GM12878 (cell line): ENCODE measurements around the gene USP2. TPM values are rescaled to one million over a fixed set of nuclear protein-coding genes. Genes with fewer than 3 reads are reported as not detected.

ENCODE experiments used
- ATAC-seq: fragments of 200-7000 bp; cut with Tn5 transposase; 3 replicates; pipeline ENCODE4 v1.9.1; 2020; ENCODE audit warnings: mild to moderate bottlenecking, moderate library complexity
- BruUV-seq: library from RNA; stranded (reverse); fragments of 400-500 nt; replicated peaks from 2 replicates; lab custom pipeline; 2021; lab: Mats Ljungman, UMichigan
- CTCF ChIA-PET: fragments of 300-600 bp; sonication (Branson Sonifier 250); formaldehyde crosslinking; extraction: SDS; loops from one replicate; lab custom pipeline; 2021; ENCODE audit warnings: inconsistent platforms; lab: Yijun Ruan, JAX
- POLR2A ChIA-PET: fragments of 350-600 bp; formaldehyde crosslinking; extraction: SDS; loops from one replicate; lab custom pipeline; 2021; ENCODE audit warnings: inconsistent platforms; lab: Charles Lee
- RAD21 ChIA-PET: fragments of 300-600 bp; sonication (Branson Sonifier 250); formaldehyde crosslinking; loops from one replicate; lab custom pipeline; 2023; ENCODE audit warnings: antibody characterized with exemption; ENCODE audit not compliant: unreplicated experiment; lab: Charles Lee
- SMC1A ChIA-PET: fragments of 300-600 bp; sonication (Branson Sonifier 250); formaldehyde crosslinking; loops from one replicate; lab custom pipeline; 2023; ENCODE audit not compliant: unreplicated experiment, uncharacterized antibody; lab: Charles Lee
- DNase-seq: peaks from one replicate; pipeline ENCODE4 v3.0.0-alpha.2; 2011; ENCODE audit warnings: low read depth, low spot score
- FAIRE-seq: peaks from 3 replicates; lab custom pipeline; 2011; peaks lifted over from hg19 to GRCh38; lab: Jason Lieb, UNC
- H2AFZ ChIP-seq: 2 replicates; pipeline ENCODE4 v1.6.0; 2011; ENCODE audit warnings: low read depth, low read length, control low read depth; ENCODE audit not compliant: control insufficient read depth
- H3K27ac ChIP-seq: 2 replicates; pipeline ENCODE4 v1.5.1; 2011; ENCODE audit warnings: control low read depth; ENCODE audit not compliant: control insufficient read depth, insufficient read depth
- H3K27me3 ChIP-seq, 2 experiments: replicated peaks in 1 of 2; 2 replicates each; pipeline versions ENCODE4 v1.6.0 to v1.6.1; 2011; ENCODE audit warnings: low read length in 1 of 2; ENCODE audit not compliant: control insufficient read depth in 2 of 2, insufficient read depth in 2 of 2
- H3K36me3 ChIP-seq, 2 experiments: 2 replicates each; pipeline ENCODE4 v1.5.1; 2011; ENCODE audit warnings: low read length in 1 of 2; ENCODE audit not compliant: control insufficient read depth in 2 of 2, insufficient read depth in 2 of 2
- H3K4me1 ChIP-seq: 2 replicates; pipeline ENCODE4 v1.6.1; 2011; ENCODE audit warnings: mild to moderate bottlenecking, low read length, moderate library complexity, mixed read lengths; ENCODE audit not compliant: control insufficient read depth, insufficient read depth
- H3K4me2 ChIP-seq: 2 replicates; pipeline ENCODE4 v1.6.0; 2011; ENCODE audit warnings: control low read depth; ENCODE audit not compliant: control insufficient read depth, insufficient read depth
- H3K4me3 ChIP-seq: fragments of 200-600 bp; sonication (generic); 2 replicates; pipeline ENCODE4 v1.5.1; 2016
- H3K79me2 ChIP-seq: 2 replicates; pipeline ENCODE4 v1.6.0; 2011; ENCODE audit warnings: low read length; ENCODE audit not compliant: control insufficient read depth, insufficient read depth
- H3K9ac ChIP-seq: 2 replicates; pipeline ENCODE4 v1.8.0; 2011; ENCODE audit warnings: low read length, control low read depth, mixed read lengths; ENCODE audit not compliant: control insufficient read depth, insufficient read depth
- H3K9me3 ChIP-seq: replicated peaks from 3 replicates; pipeline ENCODE4 v1.5.1; 2011; ENCODE audit warnings: mild to moderate bottlenecking, low read length; ENCODE audit not compliant: control insufficient read depth, insufficient read depth
- H4K20me1 ChIP-seq: 2 replicates; pipeline ENCODE4 v1.6.0; 2011; ENCODE audit not compliant: control insufficient read depth, insufficient read depth
- BHLHE40 ChIP-seq, 2 experiments: fragments of 450-650 bp in 1 of 2; IDR thresholded peaks; 2 replicates each; pipeline ENCODE4 v1.6.1; 2011 to 2017; ENCODE audit warnings: low read depth in 2 of 2, borderline replicate concordance in 1 of 2, improper control_type of control experiment in 1 of 2, low read length in 1 of 2, mild to moderate bottlenecking in 1 of 2
- CBX5 ChIP-seq: sonication (generic); IDR thresholded peaks from 2 replicates; pipeline ENCODE4 v1.6.1; 2016; ENCODE audit warnings: low read depth, moderate library complexity, mild to moderate bottlenecking, inconsistent platforms
- E2F8 ChIP-seq: fragments of 450-650 bp; IDR thresholded peaks from 2 replicates; pipeline ENCODE4 v1.6.1; 2018; ENCODE audit warnings: mild to moderate bottlenecking, low read depth, moderate library complexity; ENCODE audit not compliant: partially characterized antibody
- NFYB ChIP-seq: IDR thresholded peaks from 2 replicates; pipeline ENCODE4 v1.6.1; 2011; ENCODE audit warnings: low read depth, mild to moderate bottlenecking, low read length, improper control_type of control experiment, moderate library complexity; ENCODE audit not compliant: insufficient read depth
- NR2C2 ChIP-seq: IDR thresholded peaks from 2 replicates; pipeline ENCODE4 v1.6.1; 2011; ENCODE audit warnings: borderline replicate concordance, low read depth; ENCODE audit not compliant: control insufficient read depth, insufficient read length
- RELA ChIP-seq: fragments of 450-650 bp; IDR thresholded peaks from 2 replicates; pipeline ENCODE4 v1.8.0; 2014; ENCODE audit warnings: borderline replicate concordance; ENCODE audit not compliant: partially characterized antibody
- SREBF1 ChIP-seq: IDR thresholded peaks from 2 replicates; pipeline ENCODE4 v1.6.1; 2012; ENCODE audit warnings: mild to moderate bottlenecking, low read length
- SRF ChIP-seq, 2 experiments: IDR thresholded peaks; 2 replicates each; pipeline ENCODE4 v1.6.1; 2011; ENCODE audit warnings: low read depth in 2 of 2, low read length in 2 of 2, mild to moderate bottlenecking in 1 of 2, moderate library complexity in 1 of 2
- TAF1 ChIP-seq: IDR thresholded peaks from 2 replicates; pipeline ENCODE4 v1.6.1; 2011; ENCODE audit warnings: mild to moderate bottlenecking, low read depth, low read length, borderline replicate concordance
- ZBTB33 ChIP-seq: fragments of 450-650 bp; IDR thresholded peaks from 2 replicates; pipeline ENCODE4 v1.6.1; 2017; ENCODE audit warnings: mild to moderate bottlenecking
- ZNF207 ChIP-seq: fragments of 450-650 bp; IDR thresholded peaks from 2 replicates; pipeline ENCODE4 v1.6.1; 2014; ENCODE audit warnings: antibody characterized with exemption, mild to moderate bottlenecking, borderline replicate concordance
- WGBS: methylation state at CpG from one replicate; pipeline ENCODE4 v1.1.6; 2016; ENCODE audit warnings: low lambda C conversion rate; ENCODE audit not compliant: insufficient replicate concordance, insufficient coverage; ENCODE audit errors: missing lambda C conversion rate; 5-methylcytosine and 5-hydroxymethylcytosine counted together
- in situ Hi-C: fragments of 300-500 bp; cut with MboI; formaldehyde crosslinking; loops from 9 replicates; pipeline ENCODE4 v1.14.3; 2018; ENCODE audit warnings: mixed read lengths
- intact Hi-C: fragments of 100-400 bp; cut with micrococcal nuclease; formaldehyde crosslinking; loops from one replicate; pipeline ENCODE4 v1.14.2; 2022; ENCODE audit not compliant: unreplicated experiment
- polyA plus RNA-seq, 11 experiments: library from polyadenylated mRNA; depleted of rRNA in 4 of 11; unstranded in 6 of 11; stranded (reverse) in 5 of 11; fragments of >200 nt; fragmentation: Nextera tagmentation in 4 of 11; fragmentation: Illumina TruSeq in 1 of 11; extraction: Ambion mirVana in 4 of 11; extraction: Trizol in 1 of 11; gene quantifications; 1 replicate in 1 of 11; 2 replicates in 10 of 11; pipeline versions ENCODE4 v1.2.1 to v1.2.3, GENCODE V29; 2011 to 2016; ENCODE audit warnings: inconsistent platforms in 2 of 11, missing spikeins in 2 of 11, low read depth in 1 of 11
- total RNA-seq, 4 experiments: library from RNA; depleted of rRNA in 3 of 4; stranded (reverse); fragments of >200 nt in 3 of 4; fragmentation: Illumina TruSeq in 1 of 4; extraction: Trizol in 1 of 4; gene quantifications; 2 replicates each; pipeline versions ENCODE4 v1.2.1 to v1.2.3, GENCODE V29; 2013 to 2021
- TF ChIP-seq, protein P1 (sequence below): fragments of 450-650 bp; formaldehyde crosslinking; IDR thresholded peaks from 2 replicates; pipeline ENCODE4 v1.4.0; 2022; ENCODE audit warnings: mild to moderate bottlenecking, moderate library complexity

Gene USP2
- total and polyA plus RNA-seq, 10 of the 15 experiments (the other 5 are each of a cell fraction or from before 2014, with no cell fraction given): 0.03 to 0.13 (median 0.06) TPM; not detected in 4

GRCh38 chr11:119336744-119337469 lies 44.6 kb downstream of the USP2 start:
- H3K9ac ChIP-seq: no peak overlapping the region
- CTCF ChIA-PET: interaction anchor here (0.9 to 3.7 kb wide), 14 partner anchors 10 to 274 kb away, joined by 3 to 88 read pairs (median 12); partner anchors contain the start of genes C2CD2L, CBL and NLRX1
- no peak overlapping the region for H3K4me3 ChIP-seq
- H3K36me3 ChIP-seq: no peaks in the 10 kb centered on the region
- peaks cover 13% of the 10 kb centered on the region for H3K79me2 ChIP-seq
- no peak for FAIRE-seq
- no peak for DNase-seq
- SMC1A ChIA-PET: interaction anchor here (1.0 to 2.6 kb wide), 5 partner anchors 11 to 138 kb away, joined by 3 to 23 read pairs (median 8); partner anchors contain the start of gene MCAM
- H3K27me3 ChIP-seq: peaks cover 9 to 10% of the 10 kb centered on the region in 2 experiments
- RAD21 ChIA-PET: interaction anchor here (1.2 to 2.6 kb wide), 3 partner anchors 13 to 138 kb away, joined by 3 to 24 read pairs (median 10); no protein-coding TSS in a partner anchor
- no peak overlapping the region for H3K27ac ChIP-seq
- intact Hi-C loops (loop anchor here (5.0 kb wide), 2 partner anchors 135 to 270 kb away; partner anchors contain the start of gene VPS11), in situ Hi-C loops (no loop called here)
- H3K4me1 ChIP-seq: peaks cover 12% of the 10 kb centered on the region
- ATAC-seq: no peak
- 78% methylated on average over 9 of the region's 9 CpGs for WGBS
- POLR2A ChIA-PET: no interaction called here
- no peak overlapping the region for H2AFZ ChIP-seq
- no peaks in the 10 kb centered on the region for H3K9me3 ChIP-seq
- BruUV-seq: no TSS peak
- H4K20me1 ChIP-seq: no peaks in the 10 kb centered on the region
- TF ChIP-seq ZNF207 (no peak), ZBTB33 (no peak), NR2C2 (no peak), E2F8 (no peak), BHLHE40 (IDR thresholded peaks at IDR 0.05; ENCODE audit: borderline replicate concordance in 1 of 2, low read depth in 2 of 2, low read length in 1 of 2) (no peak), SREBF1 (no peak), NFYB (no peak), RELA (no peak), TAF1 (no peak), CBX5 (no peak), SRF (IDR thresholded peaks at IDR 0.05; ENCODE audit: low read depth in 2 of 2, low read length in 2 of 2) (no peak)
- TF ChIP-seq, protein P1, sequence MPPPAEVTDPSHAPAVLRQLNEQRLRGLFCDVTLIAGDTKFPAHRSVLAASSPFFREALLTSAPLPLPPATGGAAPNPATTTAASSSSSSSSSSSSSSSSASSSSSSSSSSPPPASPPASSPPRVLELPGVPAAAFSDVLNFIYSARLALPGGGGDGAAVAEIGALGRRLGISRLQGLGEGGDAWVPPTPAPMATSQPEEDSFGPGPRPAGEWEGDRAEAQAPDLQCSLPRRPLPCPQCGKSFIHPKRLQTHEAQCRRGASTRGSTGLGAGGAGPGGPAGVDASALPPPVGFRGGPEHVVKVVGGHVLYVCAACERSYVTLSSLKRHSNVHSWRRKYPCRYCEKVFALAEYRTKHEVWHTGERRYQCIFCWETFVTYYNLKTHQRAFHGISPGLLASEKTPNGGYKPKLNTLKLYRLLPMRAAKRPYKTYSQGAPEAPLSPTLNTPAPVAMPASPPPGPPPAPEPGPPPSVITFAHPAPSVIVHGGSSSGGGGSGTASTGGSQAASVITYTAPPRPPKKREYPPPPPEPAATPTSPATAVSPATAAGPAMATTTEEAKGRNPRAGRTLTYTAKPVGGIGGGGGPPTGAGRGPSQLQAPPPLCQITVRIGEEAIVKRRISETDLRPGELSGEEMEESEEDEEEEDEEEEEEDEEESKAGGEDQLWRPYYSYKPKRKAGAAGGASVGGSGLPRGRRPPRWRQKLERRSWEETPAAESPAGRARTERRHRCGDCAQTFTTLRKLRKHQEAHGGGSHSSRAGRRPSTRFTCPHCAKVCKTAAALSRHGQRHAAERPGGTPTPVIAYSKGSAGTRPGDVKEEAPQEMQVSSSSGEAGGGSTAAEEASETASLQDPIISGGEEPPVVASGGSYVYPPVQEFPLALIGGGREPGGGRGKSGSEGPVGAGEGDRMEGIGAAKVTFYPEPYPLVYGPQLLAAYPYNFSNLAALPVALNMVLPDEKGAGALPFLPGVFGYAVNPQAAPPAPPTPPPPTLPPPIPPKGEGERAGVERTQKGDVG (CRISPR knock-in tag): no peak
- TF ChIP-seq, all 136 proteins: peak for 0
- H3K4me2 ChIP-seq: no peak overlapping the region
